GM19452 (cell line): ENCODE results near the gene NBR1.
"Not testable (repeated sequence)": the region's sequence is repeated elsewhere in the genome, so short reads cannot be mapped to it uniquely, and the experiment has no call there.

Experiments
- ATAC-seq: cut with Tn5 transposase; IDR thresholded peaks from one replicate; pipeline ENCODE4 v1.9.1; 2021; ENCODE audit not compliant: unreplicated experiment

The NBR1 gene

DNA sequence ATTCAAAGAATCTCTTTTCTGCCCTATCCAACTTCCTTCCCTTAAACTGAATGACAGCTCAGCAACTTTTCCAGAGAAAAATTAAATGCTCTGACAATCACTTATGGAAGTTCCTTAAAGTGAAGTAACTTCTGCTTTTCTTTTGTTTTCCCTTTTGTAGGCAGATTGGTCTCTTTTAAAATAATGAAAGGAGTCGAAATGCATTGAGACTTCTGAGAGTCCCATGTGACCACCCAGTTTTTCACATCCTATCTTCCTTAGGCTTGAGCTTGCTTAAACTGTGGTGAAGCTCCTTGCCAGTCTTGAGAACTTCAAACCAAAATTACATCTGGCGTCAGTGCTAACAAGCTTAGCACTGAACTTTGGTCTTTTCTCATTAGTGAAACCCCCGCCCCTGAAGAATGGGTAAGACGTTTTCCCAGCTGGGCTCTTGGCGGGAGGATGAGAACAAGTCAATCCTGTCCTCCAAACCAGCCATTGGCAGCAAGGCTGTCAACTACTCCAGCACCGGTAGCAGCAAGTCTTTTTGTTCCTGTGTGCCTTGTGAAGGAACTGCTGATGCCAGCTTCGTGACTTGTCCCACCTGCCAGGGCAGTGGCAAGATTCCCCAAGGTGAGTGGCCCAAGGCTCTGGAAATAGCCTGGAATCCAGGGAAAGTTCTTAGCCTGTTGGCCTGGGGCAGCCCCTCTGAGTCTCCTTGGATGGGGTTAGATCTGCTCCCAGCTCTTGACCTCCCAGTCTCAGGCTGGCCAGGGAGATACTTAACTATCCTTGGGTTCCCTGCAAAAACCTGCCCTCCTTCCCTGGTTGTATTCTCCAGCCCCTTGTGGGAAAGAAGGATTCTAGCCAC lies 41.9 kb downstream of the NBR1 start:
- no peak for ATAC-seq

DNA sequence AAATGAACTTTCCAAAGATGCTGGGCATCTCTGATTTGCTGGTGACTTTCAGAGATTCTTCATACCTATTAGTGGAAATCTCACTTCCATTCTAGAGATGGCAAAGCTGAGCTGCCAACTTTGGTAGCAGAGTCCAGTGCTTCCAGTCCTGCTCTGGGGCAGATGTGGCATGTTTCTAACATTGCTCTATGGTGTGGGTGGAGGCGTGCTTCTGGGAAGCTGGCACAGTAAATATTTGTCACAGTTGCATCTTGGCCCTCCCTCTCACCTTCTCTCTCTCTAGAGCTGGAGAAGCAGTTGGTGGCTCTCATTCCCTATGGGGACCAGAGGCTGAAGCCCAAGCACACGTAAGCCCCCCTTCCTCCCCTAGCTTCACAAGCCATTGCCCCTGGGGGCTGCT lies 42.5 kb downstream of the NBR1 start:
- no peak for ATAC-seq

DNA sequence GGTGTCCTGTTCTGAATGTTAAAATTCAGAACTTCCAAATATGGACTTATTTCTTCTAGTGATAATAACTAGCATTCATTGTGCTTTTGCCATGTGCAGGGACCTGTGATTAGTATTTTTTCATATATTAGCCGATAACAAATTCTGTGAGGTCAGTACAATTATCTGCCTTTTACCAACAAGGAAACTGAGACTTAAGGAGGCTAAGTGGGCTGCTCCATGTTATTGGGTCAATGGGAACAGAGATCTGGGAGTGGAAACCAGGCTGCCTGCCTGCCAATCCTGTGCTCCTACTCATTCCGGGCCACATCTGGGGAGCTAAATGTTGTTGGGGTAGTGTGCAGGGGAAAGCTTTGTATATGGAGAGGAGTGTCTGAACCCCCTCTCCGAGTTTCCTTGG lies 44.3 kb downstream of the NBR1 start:
- ATAC-seq = no peak

GRCh38 chr17:43216369-43216761 lies 45.4 kb downstream of the NBR1 start:
- no peak for ATAC-seq

DNA sequence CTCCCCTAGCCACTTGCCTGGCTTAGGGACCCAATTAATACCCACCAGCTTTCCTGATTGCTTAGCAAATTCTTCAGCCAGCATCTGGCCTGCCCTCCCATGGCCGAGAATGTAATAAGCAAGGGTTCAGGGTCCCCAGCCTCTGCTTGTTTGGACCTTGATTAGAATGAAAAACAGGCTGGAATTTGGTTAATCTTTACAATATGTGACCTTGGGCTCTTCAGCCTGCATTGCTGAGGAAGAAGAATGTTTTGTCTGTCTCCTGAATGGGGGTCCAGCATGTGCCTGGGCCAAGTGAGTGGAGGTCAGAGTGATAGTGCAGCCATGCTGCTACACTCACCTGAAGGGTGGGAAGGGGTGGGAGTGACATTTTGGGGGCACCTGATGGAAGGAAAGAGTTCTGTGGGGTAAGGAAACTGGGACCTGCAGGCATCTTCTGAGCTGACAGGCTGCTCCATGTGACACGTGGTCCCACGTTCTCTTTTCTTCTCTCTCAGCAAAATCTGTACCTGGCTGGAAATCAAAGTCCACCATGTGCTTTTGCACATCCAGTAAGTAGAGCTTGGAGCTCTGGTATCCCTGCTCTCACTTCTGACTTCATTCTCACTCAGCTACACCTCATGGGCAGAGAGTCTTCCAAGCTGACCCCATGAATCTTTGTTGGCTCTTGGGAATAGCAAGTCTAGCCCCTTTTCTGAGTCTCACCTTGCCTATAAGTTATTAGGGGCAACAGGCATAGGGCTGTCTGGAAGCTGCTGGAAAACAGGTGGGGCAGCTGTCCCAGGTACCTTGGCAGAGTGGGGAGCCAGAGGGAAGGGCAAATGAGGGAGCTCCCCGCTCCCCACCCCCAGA lies 46.0 kb downstream of the NBR1 start:
- no peak for ATAC-seq

GRCh38 chr17:43217614-43218087 lies 46.6 kb downstream of the NBR1 start:
- ATAC-seq = no peak

GRCh38 chr17:43219001-43219400 lies 48.0 kb downstream of the NBR1 start:
- no peak for ATAC-seq

GRCh38 chr17:43219746-43220380 lies 48.8 kb downstream of the NBR1 start:
- ATAC-seq = no peak

DNA sequence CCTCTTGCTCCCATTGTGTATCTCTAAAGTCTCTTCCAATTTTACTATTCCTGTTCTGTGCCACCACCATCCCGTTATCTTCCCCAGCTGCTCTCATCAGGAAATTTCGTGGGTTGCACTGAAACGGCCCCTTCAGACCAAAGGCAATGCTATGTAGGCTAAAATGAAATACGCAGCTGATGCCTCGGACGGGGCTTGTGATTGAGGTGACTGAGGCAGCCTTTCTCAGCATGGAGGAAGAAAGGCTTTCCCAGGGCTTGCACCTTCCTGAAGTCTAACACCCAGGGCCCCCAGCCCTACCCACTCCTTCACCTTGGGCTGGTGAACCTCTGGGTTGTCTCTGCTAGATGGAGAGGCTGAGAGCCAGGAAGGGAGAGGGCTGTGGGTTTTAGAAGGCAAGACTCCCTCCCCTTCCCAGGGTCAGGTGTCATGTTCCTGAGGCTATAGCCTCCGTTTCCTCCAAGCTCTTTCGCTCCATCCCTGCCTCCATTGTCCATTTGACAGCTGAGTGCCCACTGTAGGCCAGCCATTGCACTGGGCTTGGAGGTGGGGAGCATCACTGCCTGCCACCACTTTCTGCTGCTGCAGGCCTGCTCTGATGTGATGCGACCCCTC lies 49.6 kb downstream of the NBR1 start:
- ATAC-seq = no peak

- ATAC-seq = no peak
Measured at GRCh38 chr17:43224146-43224705, 53.2 kb downstream of the NBR1 start.

DNA sequence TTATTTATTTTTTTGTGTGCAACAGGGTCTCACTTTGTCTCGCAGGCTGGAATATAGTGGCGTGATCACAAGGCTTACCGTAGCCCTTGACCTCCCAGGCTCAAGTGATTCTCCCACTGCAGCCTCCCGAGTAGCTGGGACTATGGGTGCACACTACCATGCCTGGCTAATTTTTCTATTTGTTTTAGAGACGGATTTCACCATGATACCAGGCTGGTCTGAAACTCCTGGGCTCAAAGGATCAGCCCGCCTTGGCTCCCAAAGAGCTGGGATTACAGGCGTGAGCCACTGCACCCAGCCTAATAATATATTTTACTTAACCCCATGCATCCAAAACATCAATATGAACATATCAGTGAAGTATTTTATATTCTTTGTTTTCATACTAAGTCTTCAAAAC lies 55.4 kb downstream of the NBR1 start:
- no peak for ATAC-seq

DNA sequence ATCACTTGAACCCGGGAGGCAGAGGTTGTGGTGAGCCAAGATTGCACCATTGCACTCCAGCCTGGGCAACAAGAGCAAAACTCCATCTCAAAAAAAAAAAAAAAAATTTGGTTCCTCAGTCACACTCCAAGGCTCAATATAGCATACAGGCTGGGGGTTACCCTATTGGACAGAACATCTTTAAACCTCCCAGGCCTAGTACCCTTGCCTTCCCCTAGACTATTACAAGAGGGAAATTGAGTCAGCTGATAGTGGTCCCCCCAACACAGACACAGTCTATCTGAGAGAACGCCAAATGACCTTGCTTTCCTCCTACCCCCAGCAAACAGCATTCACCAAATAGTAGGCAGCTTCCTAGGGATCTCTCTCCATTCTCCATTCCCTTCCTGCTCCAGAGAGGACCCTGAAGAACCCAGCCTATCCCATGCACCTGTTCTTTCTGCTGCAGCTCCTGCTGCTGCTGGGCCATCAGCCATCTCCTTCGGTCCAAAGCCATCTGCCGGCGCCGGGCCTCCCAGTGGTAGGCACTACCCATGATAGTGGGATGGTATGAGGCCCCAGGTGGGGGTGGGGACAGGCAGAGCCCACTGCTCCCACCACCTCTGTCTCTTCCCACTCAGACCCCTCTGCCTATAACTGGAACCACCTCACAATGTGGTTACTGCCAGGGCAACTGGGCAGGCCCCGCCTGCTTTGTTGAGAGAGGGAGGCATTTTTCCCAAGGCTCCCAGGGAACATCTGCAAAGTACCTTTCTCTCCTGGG lies 57.2 kb downstream of the NBR1 start, which contains the start of gene CCDC200:
TSS of gene CCDC200 (minus strand) at position 604 of the 763 bp plus-strand sequence. CDS start at position 535, 69 bp downstream.
- ATAC-seq = not testable (repeated sequence)

DNA sequence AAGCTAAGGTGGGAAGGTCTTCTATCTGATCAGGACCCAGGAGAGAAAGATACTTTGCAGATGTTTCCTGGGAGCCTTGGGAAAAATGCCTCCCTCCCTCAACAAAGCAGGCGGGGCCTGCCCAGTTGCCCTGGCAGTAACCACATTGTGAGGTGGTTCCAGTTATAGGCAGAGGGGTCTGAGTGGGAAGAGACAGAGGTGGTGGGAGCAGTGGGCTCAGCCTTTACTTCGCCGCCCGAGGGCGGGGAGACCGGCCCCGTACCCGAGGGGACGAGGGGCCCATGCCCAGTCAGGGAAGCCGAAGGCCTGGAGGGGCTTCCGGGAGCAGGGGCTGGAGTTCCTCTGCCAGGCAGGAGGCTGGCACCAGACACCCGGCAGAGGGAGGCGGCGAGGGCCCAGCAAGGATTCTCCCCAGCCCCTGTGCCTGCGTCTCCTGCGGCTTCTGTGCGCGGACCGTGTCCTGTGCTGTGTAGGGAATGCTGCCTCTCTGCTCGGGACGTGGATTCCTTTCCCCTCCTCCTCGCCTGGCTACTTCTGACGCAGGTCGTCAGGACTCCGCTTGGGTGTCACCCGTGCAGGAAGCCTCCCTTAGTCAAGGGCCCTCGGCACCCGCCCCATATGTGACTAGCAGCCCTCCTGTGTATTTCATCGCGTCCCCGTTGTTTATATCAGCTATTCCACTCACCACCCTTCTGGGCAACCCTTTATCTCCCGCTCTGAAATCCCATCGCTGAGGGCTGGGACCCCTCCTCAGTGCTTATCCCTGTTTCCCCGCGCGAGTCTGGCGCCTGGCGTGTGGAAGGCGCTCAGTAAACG lies 60.4 kb downstream of the NBR1 start:
- not testable (repeated sequence) for ATAC-seq

DNA sequence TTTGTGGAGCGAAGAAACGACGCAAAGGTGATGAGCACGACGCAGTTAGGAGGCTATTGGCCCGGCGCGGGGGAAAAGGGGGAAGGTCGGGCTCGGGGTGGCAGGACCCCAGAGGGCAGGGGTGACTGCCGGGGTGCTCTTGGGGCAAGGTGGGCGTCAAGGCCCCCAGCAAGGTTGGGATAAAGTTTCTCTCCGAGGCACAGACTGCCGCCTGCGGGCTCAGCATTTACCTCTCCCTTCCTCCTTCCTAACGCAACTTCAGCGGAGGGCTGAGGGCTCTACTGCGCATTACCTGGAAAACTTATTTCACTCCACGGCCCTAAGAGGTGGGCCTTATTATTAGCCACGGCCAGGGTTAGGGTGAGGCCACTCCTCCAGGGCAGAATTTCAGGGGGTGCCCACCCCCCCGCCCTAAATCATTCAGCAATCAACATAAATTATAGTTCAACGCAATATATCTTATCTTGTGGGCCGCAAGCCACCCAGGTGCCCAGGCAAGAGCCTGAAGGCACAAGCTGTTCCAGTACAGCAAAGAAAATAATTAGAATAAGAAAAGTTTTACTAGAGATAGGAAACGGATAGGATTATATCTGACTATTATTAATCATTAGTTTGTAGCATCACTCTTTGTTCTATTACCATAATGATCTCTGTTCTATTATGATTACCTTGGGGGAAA lies 61.1 kb downstream of the NBR1 start:
- not testable (repeated sequence) for ATAC-seq

DNA sequence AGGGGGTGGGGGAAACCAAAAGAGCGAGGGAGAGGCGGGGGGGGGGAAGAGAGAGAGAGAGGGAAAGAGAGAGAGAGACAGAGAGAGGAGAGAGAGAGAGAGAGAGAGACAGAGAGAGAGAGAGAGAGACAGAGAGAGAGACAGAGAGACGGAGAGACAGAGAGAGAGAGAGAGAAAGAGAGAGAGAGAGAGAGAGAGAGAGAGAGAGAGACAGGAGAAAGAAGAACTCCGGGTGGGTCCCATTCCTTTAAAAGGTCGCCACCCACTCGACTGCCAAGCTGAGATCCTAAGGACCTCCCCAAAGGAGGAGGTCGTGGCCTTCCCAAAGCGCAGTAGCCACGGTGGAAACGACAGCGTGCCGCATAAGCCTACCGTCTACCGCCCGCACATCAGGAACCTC lies 62.2 kb downstream of the NBR1 start:
- ATAC-seq = not testable (repeated sequence)

GRCh38 chr17:43233877-43234276 lies 62.9 kb downstream of the NBR1 start, which contains the start of gene RNU2-1:
TSS of gene RNU2-1 (minus strand) at chr17:43233977.
- not testable (repeated sequence) for ATAC-seq

GRCh38 chr17:43239597-43239996 lies 68.6 kb downstream of the NBR1 start:
- not testable (repeated sequence) for ATAC-seq
